Measurements from ENCODE around the gene FBXO27.
"Not testable (repeated sequence)": the region's sequence is repeated elsewhere in the genome, so short reads cannot be mapped to it uniquely, and the experiment has no call there.

FBXO27 gene

GRCh38 chr19:38989066-38989605 is 43.2 kb downstream of the FBXO27 start:
- DNase-seq: no peak

- DNase-seq: not testable (repeated sequence)
Measured at GRCh38 chr19:38988627-38989026, 43.7 kb downstream of the FBXO27 start.

GRCh38 chr19:38987745-38988144 is 44.6 kb downstream of the FBXO27 start:
- not testable (repeated sequence) for DNase-seq

- no peak for DNase-seq
Measured at GRCh38 chr19:38985262-38985661, 47.1 kb downstream of the FBXO27 start.

- DNase-seq: no peak
Measured at GRCh38 chr19:38980583-38981374, 51.6 kb downstream of the FBXO27 start.

GRCh38 chr19:38979812-38980211 is 52.5 kb downstream of the FBXO27 start:
- no peak for DNase-seq

- DNase-seq: no peak
Measured at GRCh38 chr19:38978326-38978689, 54.0 kb downstream of the FBXO27 start.

GRCh38 chr19:38977445-38978325 is 54.7 kb downstream of the FBXO27 start:
- DNase-seq: peak in 1 of 51 donors; percentile 34

GRCh38 chr19:38975861-38976271 is 56.5 kb downstream of the FBXO27 start:
- peak in 11 of 51 donors; percentile 5 to 49 (median 31) for DNase-seq

GRCh38 chr19:38975214-38975860 is 57.0 kb downstream of the FBXO27 start, which contains the start of gene FBXO17:
FBXO17 (minus strand) TSS chr19:38975742; CDS start chr19:38950319, 25,423 bp downstream.
- DNase-seq: peak in 38 of 51 donors; percentile 3 to 59 (median 24)

- DNase-seq: no peak
Measured at GRCh38 chr19:38974624-38975213, 57.6 kb downstream of the FBXO27 start.
